ENCODE measurements around the gene HOATZ. TPM values are rescaled to one million over a fixed set of nuclear protein-coding genes. Genes with fewer than 3 reads are reported as not detected.

HOATZ gene
- polyA plus RNA-seq, 1 of the 3 experiments (the other 2 are of a cell fraction) = 4.9 TPM

GRCh38 chr11:111585371-111585770, 70.8 kb downstream of the HOATZ start (continued):
- TF ChIP-seq REST (IDR thresholded peaks at IDR 0.05; ENCODE audit: low read depth, low read length) (no peak), FOXJ3 (CRISPR knock-in tag; IDR thresholded peaks at IDR 0.05) (no peak), TEAD4 (IDR thresholded peaks at IDR 0.05; ENCODE audit: borderline replicate concordance, insufficient read depth) (no peak), JUND (IDR thresholded peaks at IDR 0.05) (no peak), IRF3 (IDR thresholded peaks at IDR 0.05; ENCODE audit: low read depth, low read length) (no peak), CHD2 (IDR thresholded peaks at IDR 0.05; ENCODE audit: low read length, partially characterized antibody) (no peak), POLR2AphosphoS5 (IDR thresholded peaks at IDR 0.05; ENCODE audit: low read depth, low read length) (no peak), GATA2 (CRISPR knock-in tag; IDR thresholded peaks at IDR 0.05) (no peak), FOXM1 (IDR thresholded peaks at IDR 0.05; ENCODE audit: low read depth) (no peak), YY1 (IDR thresholded peaks at IDR 0.05; ENCODE audit: low read depth) (peak; percentile 44; the same call in 1 of the 2 replicates)

- Histone ChIP-seq H3K9ac (no peak overlapping the region), H3K4me1 (ENCODE audit: control insufficient read depth in 1 of 2, insufficient read depth in 2 of 2, low read depth in 1 of 2, low read length in 1 of 2) (peaks cover 5 to 14% of the 10 kb centered on the region in 2 experiments; a peak in 3 of 4 replicates), H3K36me3 (replicated peaks in 1 of 2; ENCODE audit: control insufficient read depth in 1 of 2, insufficient read depth in 2 of 2, low read length in 1 of 2) (no peaks in the 10 kb centered on the region), H3K4me3 (ENCODE audit: low read depth in 2 of 2, low read length in 1 of 2) (no peak overlapping the region), H3K9me3 (no peaks in the 10 kb centered on the region), H3K9me2 (no peaks in the 10 kb centered on the region), H4K20me1 (ENCODE audit: insufficient read depth) (no peaks in the 10 kb centered on the region), H3K27me3 (ENCODE audit: insufficient read depth) (no peaks in the 10 kb centered on the region), H3K27ac (ENCODE audit: low read depth in 2 of 2, low read length in 1 of 2) (no peak overlapping the region), H3K79me2 (ENCODE audit: insufficient read depth) (no peaks in the 10 kb centered on the region), H2AFZ (ENCODE audit: low read depth) (peak overlapping the region; percentile 33; the same call in 1 of the 2 replicates), H3K4me2 (no peak overlapping the region), H3F3A (replicated peaks; ENCODE audit: insufficient read depth) (peaks cover 14% of the 10 kb centered on the region)
- TF ChIP-seq RAD21 (IDR thresholded peaks at IDR 0.05; ENCODE audit: low read length) = peak; percentile 78
- peak; percentile 74 for TF ChIP-seq CTCF (IDR thresholded peaks at IDR 0.05)
- no peak for TF ChIP-seq TAF1 (IDR thresholded peaks at IDR 0.05; ENCODE audit: borderline replicate concordance, low read depth, low read length)
- TF ChIP-seq RFX5 (IDR thresholded peaks at IDR 0.05; ENCODE audit: low read length) = no peak
- no peak for TF ChIP-seq PBX3 (IDR thresholded peaks at IDR 0.05)
- TF ChIP-seq SMC3 (IDR thresholded peaks at IDR 0.05; ENCODE audit: low read depth, low read length) = peak; percentile 45; the same call in 1 of the 2 replicates
- no peak for TF ChIP-seq YY1 (IDR thresholded peaks at IDR 0.05; ENCODE audit: low read depth)
- TF ChIP-seq FOSL2 (IDR thresholded peaks at IDR 0.05; ENCODE audit: borderline replicate concordance, low read depth) = no peak
- no peak for TF ChIP-seq EZH2phosphoT487 (IDR thresholded peaks at IDR 0.05; ENCODE audit: borderline replicate concordance, low read depth)
- DNase-seq = peak; percentile 27
- CTCF ChIA-PET = interaction anchor here (0.6 to 2.9 kb wide), 32 partner anchors 8 to 265 kb away, joined by 3 to 30 read pairs (median 6); no protein-coding TSS in a partner anchor
- 6% methylated on average over 1 of the region's 1 CpG for WGBS (ENCODE audit: low lambda C conversion rate)
- POLR2A ChIA-PET = interaction anchor here (0.7 kb wide), 1 partner anchor 197 kb away, joined by 3 read pairs; no protein-coding TSS in a partner anchor
These were observed 71.8 kb downstream of the HOATZ start for GRCh38 chr11:111586388-111586831.

Data from SK-N-SH (cell line).